DMS53 (cell line): ENCODE data around the gene MED14.

Experiments used
- DNase-seq: peaks from one replicate; lab custom pipeline; 2025; lab: John Stamatoyannopoulos, UW

Gene MED14

DNA sequence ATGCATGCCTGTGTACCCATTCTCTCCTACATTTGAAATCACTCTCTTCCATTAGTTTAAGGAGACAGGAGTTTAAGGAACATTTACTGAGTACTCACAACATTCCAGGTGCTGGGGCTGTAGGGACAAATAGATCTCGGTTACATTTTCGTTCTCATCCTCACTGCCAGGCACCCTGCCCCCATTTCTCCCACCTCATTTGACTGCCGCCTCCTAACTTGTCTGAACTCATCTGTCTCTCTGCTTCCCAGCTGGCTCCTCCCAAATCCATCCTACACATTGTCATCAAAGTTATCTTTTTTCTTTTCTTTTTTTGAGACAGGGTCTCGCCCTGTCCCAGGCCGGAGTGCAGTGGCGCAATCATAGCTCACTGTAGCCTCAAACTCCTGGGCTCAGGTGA is 131.9 kb downstream of the MED14 start:
- DNase-seq, result no peak
